Naive B cell (primary cell): ENCODE measurements around the gene SAMM50. TPM values are rescaled to one million over a fixed set of nuclear protein-coding genes. Genes with fewer than 3 reads are reported as not detected.

Experiments used
- ATAC-seq, 2 donors: fragments of 150-1000 bp; cut with Tn5 transposase; 2 replicates each; pipeline ENCODE4 v1.10.0; 2021; ENCODE audit warnings: low read depth in 2 of 2, mild to moderate bottlenecking in 2 of 2, moderate library complexity in 2 of 2
- DNase-seq: peaks from one replicate; pipeline ENCODE4 v3.0.0; 2022
- H3K27ac Mint-ChIP-seq, 6 donors: one replicate each; pipeline ENCODE4 v1.8.0; 2020 to 2022; ENCODE audit warnings: mild to moderate bottlenecking in 6 of 6, mixed read lengths in 6 of 6, moderate library complexity in 5 of 6, inconsistent platforms in 2 of 6
- H3K27me3 Mint-ChIP-seq, 3 donors: one replicate each; pipeline ENCODE4 v1.8.0; 2021 to 2022; ENCODE audit warnings: mixed read lengths in 3 of 3, mild to moderate bottlenecking in 1 of 3
- H3K36me3 Mint-ChIP-seq, 2 donors: one replicate each; pipeline ENCODE4 v1.8.0; 2020 to 2022; ENCODE audit warnings: mixed read lengths in 2 of 2, inconsistent platforms in 1 of 2, mild to moderate bottlenecking in 1 of 2
- H3K4me1 Mint-ChIP-seq, 3 donors: one replicate each; pipeline ENCODE4 v1.8.0; 2020 to 2022; ENCODE audit warnings: mixed read lengths in 3 of 3, inconsistent platforms in 1 of 3, mild to moderate bottlenecking in 1 of 3, moderate library complexity in 1 of 3
- H3K4me3 Mint-ChIP-seq, 8 donors: one replicate each; pipeline ENCODE4 v1.8.0; 2020 to 2022; ENCODE audit warnings: mild to moderate bottlenecking in 8 of 8, mixed read lengths in 8 of 8, moderate library complexity in 8 of 8, inconsistent platforms in 2 of 8
- H3K9me3 Mint-ChIP-seq, 7 donors: one replicate each; pipeline ENCODE4 v1.8.0; 2020 to 2022; ENCODE audit warnings: mixed read lengths in 7 of 7, mild to moderate bottlenecking in 5 of 7, inconsistent platforms in 2 of 7, moderate library complexity in 1 of 7
- polyA plus RNA-seq, 6 donors: library from polyadenylated mRNA; unstranded; fragments of 300-500 nt; fragmentation: Illumina TruSeq; gene quantifications; one replicate each; pipeline ENCODE4 v1.2.3, GENCODE V29; 2021; ENCODE audit warnings: low read depth in 6 of 6

The SAMM50 gene
- polyA plus RNA-seq, 6 donors from 2014 or later, result 64.0 to 96.1 (median 75.4) TPM

GRCh38 chr22:43993072-43993760, 38.0 kb downstream of the SAMM50 start:
- peak; percentile 22 to 37 for ATAC-seq
- peaks cover 9 to 13% of the 10 kb centered on the region in 2 donors for H3K36me3 Mint-ChIP-seq
- H3K4me3 Mint-ChIP-seq, result peak overlapping the region in 3 of 8 donors; percentile 6 to 65 (median 44)
- H3K9me3 Mint-ChIP-seq, result no peaks in the 10 kb centered on the region
- peaks cover 33 to 53% (median 49%) of the 10 kb centered on the region in 3 donors for H3K4me1 Mint-ChIP-seq
- H3K27ac Mint-ChIP-seq, result peak overlapping the region; percentile 93 to 97 (median 95)
- no peaks in the 10 kb centered on the region for H3K27me3 Mint-ChIP-seq
- DNase-seq, result peak; percentile 66

GRCh38 chr22:43994006-43994405, 38.8 kb downstream of the SAMM50 start:
- ATAC-seq, result no peak
- H3K36me3 Mint-ChIP-seq, result peaks cover 9 to 13% of the 10 kb centered on the region in 2 donors

GRCh38 chr22:43994416-43994815, 39.2 kb downstream of the SAMM50 start:
- no peak for ATAC-seq
- no peaks in the 10 kb centered on the region for H3K27me3 Mint-ChIP-seq
- peaks cover 9 to 13% of the 10 kb centered on the region in 2 donors for H3K36me3 Mint-ChIP-seq
- peaks cover 34 to 63% (median 58%) of the 10 kb centered on the region in 3 donors for H3K4me1 Mint-ChIP-seq
- no peaks in the 10 kb centered on the region for H3K9me3 Mint-ChIP-seq
- H3K27ac Mint-ChIP-seq, result peak overlapping the region; percentile 53 to 99 (median 94)
- H3K4me3 Mint-ChIP-seq, result peak overlapping the region in 5 of 8 donors; percentile 44 to 91 (median 84)
- DNase-seq, result no peak

More at GRCh38 chr22:43994006-43994405, 38.8 kb downstream of the SAMM50 start:
- H3K27ac Mint-ChIP-seq, result peak overlapping the region; percentile 33 to 97 (median 94)
- peak overlapping the region in 2 of 8 donors; percentile 65 to 84 for H3K4me3 Mint-ChIP-seq
- no peaks in the 10 kb centered on the region for H3K9me3 Mint-ChIP-seq
- DNase-seq, result no peak
- peaks cover 33 to 59% (median 54%) of the 10 kb centered on the region in 3 donors for H3K4me1 Mint-ChIP-seq
- no peaks in the 10 kb centered on the region for H3K27me3 Mint-ChIP-seq

GRCh38 chr22:43995057-43995685, 39.9 kb downstream of the SAMM50 start:
- Mint-ChIP-seq H3K27me3 (no peaks in the 10 kb centered on the region), H3K4me3 (peak overlapping the region; percentile 72 to 96 (median 92)), H3K36me3 (peaks cover 6 to 9% of the 10 kb centered on the region in 2 donors), H3K9me3 (no peaks in the 10 kb centered on the region), H3K27ac (peak overlapping the region; percentile 82 to 99 (median 96)), H3K4me1 (peaks cover 36 to 70% (median 61%) of the 10 kb centered on the region in 3 donors)
- DNase-seq (no peak), ATAC-seq (no peak)

- H3K27ac Mint-ChIP-seq, result peak overlapping the region; percentile 97 to 99 (median 99)
- DNase-seq (no peak), ATAC-seq (no peak)
- peaks cover 6 to 9% of the 10 kb centered on the region in 2 donors for H3K36me3 Mint-ChIP-seq
- H3K4me1 Mint-ChIP-seq, result peaks cover 36 to 75% (median 61%) of the 10 kb centered on the region in 3 donors
- H3K4me3 Mint-ChIP-seq, result peak overlapping the region; percentile 84 to 96 (median 92)
- H3K27me3 Mint-ChIP-seq, result no peaks in the 10 kb centered on the region
- H3K9me3 Mint-ChIP-seq, result no peaks in the 10 kb centered on the region
Measured at GRCh38 chr22:43995798-43996169, 40.5 kb downstream of the SAMM50 start.

- Mint-ChIP-seq H3K4me1 (peaks cover 36 to 78% (median 61%) of the 10 kb centered on the region in 3 donors), H3K4me3 (peak overlapping the region; percentile 84 to 96 (median 92)), H3K27me3 (no peaks in the 10 kb centered on the region), H3K36me3 (peaks cover 6 to 9% of the 10 kb centered on the region in 2 donors), H3K27ac (peak overlapping the region; percentile 97 to 99 (median 99)), H3K9me3 (no peaks in the 10 kb centered on the region)
- ATAC-seq, result peak; percentile 85 to 87
- DNase-seq, result peak; percentile 81
Measured at GRCh38 chr22:43996170-43996980, 41.1 kb downstream of the SAMM50 start.

GRCh38 chr22:43996981-43997265, 41.7 kb downstream of the SAMM50 start:
- H3K4me3 Mint-ChIP-seq, result peak overlapping the region; percentile 5 to 96 (median 88)
- no peaks in the 10 kb centered on the region for H3K9me3 Mint-ChIP-seq
- no peaks in the 10 kb centered on the region for H3K27me3 Mint-ChIP-seq
- ATAC-seq, result no peak
- H3K27ac Mint-ChIP-seq, result peak overlapping the region; percentile 97 to 99 (median 99)
- H3K4me1 Mint-ChIP-seq, result peaks cover 36 to 78% (median 61%) of the 10 kb centered on the region in 3 donors
- H3K36me3 Mint-ChIP-seq, result peaks cover 4 to 6% of the 10 kb centered on the region in 2 donors
- no peak for DNase-seq

- ATAC-seq, result no peak
- DNase-seq, result no peak
- peaks cover 27 to 65% (median 51%) of the 10 kb centered on the region in 3 donors for H3K4me1 Mint-ChIP-seq
- no peaks in the 10 kb centered on the region for H3K27me3 Mint-ChIP-seq
- H3K36me3 Mint-ChIP-seq, result no peaks in the 10 kb centered on the region
- H3K27ac Mint-ChIP-seq, result peak overlapping the region; percentile 36 to 97 (median 86)
- peak overlapping the region in 3 of 8 donors; percentile 18 to 47 (median 21) for H3K4me3 Mint-ChIP-seq
- H3K9me3 Mint-ChIP-seq, result no peaks in the 10 kb centered on the region
Measured at GRCh38 chr22:43998679-43999264, 43.5 kb downstream of the SAMM50 start.

GRCh38 chr22:43999378-43999777, 44.1 kb downstream of the SAMM50 start:
- H3K4me1 Mint-ChIP-seq, result peaks cover 24 to 59% (median 45%) of the 10 kb centered on the region in 3 donors
- H3K9me3 Mint-ChIP-seq, result no peaks in the 10 kb centered on the region
- ATAC-seq (no peak), DNase-seq (no peak)
- no peaks in the 10 kb centered on the region for H3K36me3 Mint-ChIP-seq
- H3K27ac Mint-ChIP-seq, result peak overlapping the region in 5 of 6 donors; percentile 7 to 94 (median 65)
- H3K4me3 Mint-ChIP-seq, result no peak overlapping the region
- H3K27me3 Mint-ChIP-seq, result no peaks in the 10 kb centered on the region

GRCh38 chr22:44000123-44000522, 44.9 kb downstream of the SAMM50 start:
- DNase-seq (no peak), ATAC-seq (no peak)
- Mint-ChIP-seq H3K27ac (no peak overlapping the region), H3K9me3 (no peaks in the 10 kb centered on the region), H3K4me3 (no peak overlapping the region), H3K4me1 (peaks cover 16 to 53% (median 38%) of the 10 kb centered on the region in 3 donors), H3K27me3 (no peaks in the 10 kb centered on the region), H3K36me3 (no peaks in the 10 kb centered on the region)

- H3K27me3 Mint-ChIP-seq, result no peaks in the 10 kb centered on the region
- peaks cover 6 to 47% (median 34%) of the 10 kb centered on the region in 3 donors for H3K4me1 Mint-ChIP-seq
- DNase-seq (no peak), ATAC-seq (no peak)
- H3K9me3 Mint-ChIP-seq, result peaks cover 0 to 9% (median 5%) of the 10 kb centered on the region in 7 donors
- no peaks in the 10 kb centered on the region for H3K36me3 Mint-ChIP-seq
- H3K4me3 Mint-ChIP-seq, result no peak overlapping the region
- H3K27ac Mint-ChIP-seq, result no peak overlapping the region
Measured at GRCh38 chr22:44001521-44001920, 46.3 kb downstream of the SAMM50 start.

GRCh38 chr22:44002324-44002723, 47.1 kb downstream of the SAMM50 start:
- DNase-seq (no peak), ATAC-seq (no peak)
- Mint-ChIP-seq H3K4me3 (no peak overlapping the region), H3K27me3 (no peaks in the 10 kb centered on the region), H3K9me3 (peaks cover 0 to 9% (median 5%) of the 10 kb centered on the region in 7 donors), H3K27ac (peak overlapping the region in 2 of 6 donors; percentile 16 to 44), H3K4me1 (peaks cover 3 to 39% (median 26%) of the 10 kb centered on the region in 3 donors), H3K36me3 (no peaks in the 10 kb centered on the region)

GRCh38 chr22:44002997-44003396, 47.8 kb downstream of the SAMM50 start:
- Mint-ChIP-seq H3K27ac (no peak overlapping the region), H3K4me3 (no peak overlapping the region), H3K36me3 (no peaks in the 10 kb centered on the region), H3K27me3 (no peaks in the 10 kb centered on the region), H3K4me1 (peaks cover 3 to 33% (median 22%) of the 10 kb centered on the region in 3 donors), H3K9me3 (peaks cover 0 to 9% (median 5%) of the 10 kb centered on the region in 7 donors)
- DNase-seq (no peak), ATAC-seq (no peak)
